PFSK-1 (cell line): Measurements from ENCODE around the gene CASQ1.

Experiments
- FOXP2 ChIP-seq: optimal IDR thresholded peaks from 2 replicates; pipeline ENCODE3; 2011; ENCODE audit warnings: borderline replicate concordance, control low read depth, inconsistent platforms; ENCODE audit not compliant: insufficient read depth; ENCODE audit errors: extremely low read length, extremely low read depth
- SIN3A ChIP-seq: IDR thresholded peaks from 2 replicates; pipeline ENCODE4 v1.6.1; 2012; ENCODE audit warnings: mild to moderate bottlenecking, low read length, moderate library complexity, borderline replicate concordance; ENCODE audit not compliant: insufficient read depth

GRCh38 chr1:160179336-160179735 lies 11.0 kb upstream of the CASQ1 start:
- TF ChIP-seq FOXP2 (no peak), SIN3A (no peak)
